Uterus (tissue), 2 donors: ENCODE measurements around the gene AFDN.

Source experiments
- POLR2A ChIP-seq, 2 donors: fragments of 450-650 bp; IDR thresholded peaks; one replicate each; pipeline ENCODE4 v1.6.1; 2016; ENCODE audit warnings: antibody characterized with exemption in 2 of 2, mild to moderate bottlenecking in 1 of 2, moderate library complexity in 1 of 2
- TF ChIP-seq, protein P1 (sequence below), 4 experiments: fragments of 200-600 bp in 2 of 4; fragments of 450-650 bp in 2 of 4; sonication (generic) in 2 of 4; IDR thresholded peaks; one replicate each; pipeline ENCODE4 v1.5.1; 2016 to 2019; ENCODE audit warnings: antibody characterized with exemption in 4 of 4, mild to moderate bottlenecking in 2 of 4, moderate library complexity in 1 of 4

DNA sequence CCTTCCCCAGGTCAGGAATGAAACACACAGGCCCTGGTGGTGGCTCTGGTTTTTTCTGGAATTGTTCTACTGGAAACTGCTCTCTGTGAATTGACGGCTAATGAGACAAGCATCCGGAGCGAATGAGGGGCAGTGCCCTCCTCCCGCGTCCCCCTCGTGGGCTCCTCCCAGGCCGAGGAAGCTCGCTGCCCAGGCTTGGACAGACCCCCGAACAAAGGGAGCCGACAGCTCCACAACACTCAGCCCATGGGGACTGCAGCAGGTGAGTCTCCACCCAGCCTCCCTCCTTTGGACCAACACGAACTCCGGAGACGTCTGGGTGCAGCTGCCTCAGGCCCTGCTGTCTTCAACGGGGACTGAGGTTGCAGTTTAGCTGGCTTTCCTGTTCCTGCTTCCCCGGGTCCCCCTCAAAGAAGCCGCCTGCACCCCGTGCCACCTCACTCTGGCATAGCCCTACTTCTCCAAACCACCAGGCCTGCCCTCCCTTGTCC is 31.3 kb upstream of the AFDN start:
- TF ChIP-seq, protein P1, sequence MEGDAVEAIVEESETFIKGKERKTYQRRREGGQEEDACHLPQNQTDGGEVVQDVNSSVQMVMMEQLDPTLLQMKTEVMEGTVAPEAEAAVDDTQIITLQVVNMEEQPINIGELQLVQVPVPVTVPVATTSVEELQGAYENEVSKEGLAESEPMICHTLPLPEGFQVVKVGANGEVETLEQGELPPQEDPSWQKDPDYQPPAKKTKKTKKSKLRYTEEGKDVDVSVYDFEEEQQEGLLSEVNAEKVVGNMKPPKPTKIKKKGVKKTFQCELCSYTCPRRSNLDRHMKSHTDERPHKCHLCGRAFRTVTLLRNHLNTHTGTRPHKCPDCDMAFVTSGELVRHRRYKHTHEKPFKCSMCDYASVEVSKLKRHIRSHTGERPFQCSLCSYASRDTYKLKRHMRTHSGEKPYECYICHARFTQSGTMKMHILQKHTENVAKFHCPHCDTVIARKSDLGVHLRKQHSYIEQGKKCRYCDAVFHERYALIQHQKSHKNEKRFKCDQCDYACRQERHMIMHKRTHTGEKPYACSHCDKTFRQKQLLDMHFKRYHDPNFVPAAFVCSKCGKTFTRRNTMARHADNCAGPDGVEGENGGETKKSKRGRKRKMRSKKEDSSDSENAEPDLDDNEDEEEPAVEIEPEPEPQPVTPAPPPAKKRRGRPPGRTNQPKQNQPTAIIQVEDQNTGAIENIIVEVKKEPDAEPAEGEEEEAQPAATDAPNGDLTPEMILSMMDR (IDR thresholded peaks at IDR 0.05), result no peak
- TF ChIP-seq POLR2A (IDR thresholded peaks at IDR 0.05), result no peak
